ENCODE results near the gene SMG5.

DNA sequence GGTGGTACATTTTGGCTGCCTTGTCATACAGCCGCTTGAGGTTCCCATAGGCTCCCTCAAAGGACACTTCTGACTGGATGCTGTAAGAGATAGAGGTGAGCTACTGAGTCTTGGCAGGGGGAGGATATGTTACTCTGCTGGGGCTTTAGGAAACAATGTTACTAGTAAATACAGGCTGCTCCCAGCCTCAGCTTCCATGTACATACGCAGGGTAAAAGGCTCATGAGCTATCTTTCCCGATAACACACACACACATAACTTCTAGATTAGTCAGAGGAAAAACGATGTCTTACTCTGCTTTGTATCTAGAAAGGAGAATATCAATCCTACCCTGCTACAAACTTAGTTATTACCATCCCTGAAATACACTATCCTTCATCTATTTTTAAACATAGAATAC is 14.3 kb downstream of the SMG5 start:
- TF ChIP-seq, protein P1, sequence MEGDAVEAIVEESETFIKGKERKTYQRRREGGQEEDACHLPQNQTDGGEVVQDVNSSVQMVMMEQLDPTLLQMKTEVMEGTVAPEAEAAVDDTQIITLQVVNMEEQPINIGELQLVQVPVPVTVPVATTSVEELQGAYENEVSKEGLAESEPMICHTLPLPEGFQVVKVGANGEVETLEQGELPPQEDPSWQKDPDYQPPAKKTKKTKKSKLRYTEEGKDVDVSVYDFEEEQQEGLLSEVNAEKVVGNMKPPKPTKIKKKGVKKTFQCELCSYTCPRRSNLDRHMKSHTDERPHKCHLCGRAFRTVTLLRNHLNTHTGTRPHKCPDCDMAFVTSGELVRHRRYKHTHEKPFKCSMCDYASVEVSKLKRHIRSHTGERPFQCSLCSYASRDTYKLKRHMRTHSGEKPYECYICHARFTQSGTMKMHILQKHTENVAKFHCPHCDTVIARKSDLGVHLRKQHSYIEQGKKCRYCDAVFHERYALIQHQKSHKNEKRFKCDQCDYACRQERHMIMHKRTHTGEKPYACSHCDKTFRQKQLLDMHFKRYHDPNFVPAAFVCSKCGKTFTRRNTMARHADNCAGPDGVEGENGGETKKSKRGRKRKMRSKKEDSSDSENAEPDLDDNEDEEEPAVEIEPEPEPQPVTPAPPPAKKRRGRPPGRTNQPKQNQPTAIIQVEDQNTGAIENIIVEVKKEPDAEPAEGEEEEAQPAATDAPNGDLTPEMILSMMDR (conservative IDR thresholded peaks at IDR 0.05; ENCODE audit: low read depth, low read length) = no peak
- no peak for TF ChIP-seq EZH2 (IDR thresholded peaks at IDR 0.05; ENCODE audit: borderline replicate concordance, low read depth, low read length, poor library complexity, severe bottlenecking)
